OCI-LY7 (cell line): ENCODE measurements around the gene OR14A16.

Experiments used
- EZH2phosphoT487 ChIP-seq: fragments of 200-600 bp; sonication (generic); IDR thresholded peaks from 2 replicates; pipeline ENCODE4 v1.6.1; 2018; ENCODE audit warnings: low read depth, borderline replicate concordance, mild to moderate bottlenecking, mixed run types, antibody characterized with exemption, low read length, moderate library complexity, mixed read lengths
- TF ChIP-seq, protein P1 (sequence below): fragments of 200-600 bp; sonication (generic); conservative IDR thresholded peaks from 2 replicates; pipeline ENCODE4 v1.5.1; 2014; ENCODE audit warnings: mild to moderate bottlenecking, antibody characterized with exemption, low read length, moderate library complexity, mixed read lengths

GRCh38 chr1:247854899-247855545 is 31.1 kb upstream of the OR14A16 start:
- TF ChIP-seq, protein P1, sequence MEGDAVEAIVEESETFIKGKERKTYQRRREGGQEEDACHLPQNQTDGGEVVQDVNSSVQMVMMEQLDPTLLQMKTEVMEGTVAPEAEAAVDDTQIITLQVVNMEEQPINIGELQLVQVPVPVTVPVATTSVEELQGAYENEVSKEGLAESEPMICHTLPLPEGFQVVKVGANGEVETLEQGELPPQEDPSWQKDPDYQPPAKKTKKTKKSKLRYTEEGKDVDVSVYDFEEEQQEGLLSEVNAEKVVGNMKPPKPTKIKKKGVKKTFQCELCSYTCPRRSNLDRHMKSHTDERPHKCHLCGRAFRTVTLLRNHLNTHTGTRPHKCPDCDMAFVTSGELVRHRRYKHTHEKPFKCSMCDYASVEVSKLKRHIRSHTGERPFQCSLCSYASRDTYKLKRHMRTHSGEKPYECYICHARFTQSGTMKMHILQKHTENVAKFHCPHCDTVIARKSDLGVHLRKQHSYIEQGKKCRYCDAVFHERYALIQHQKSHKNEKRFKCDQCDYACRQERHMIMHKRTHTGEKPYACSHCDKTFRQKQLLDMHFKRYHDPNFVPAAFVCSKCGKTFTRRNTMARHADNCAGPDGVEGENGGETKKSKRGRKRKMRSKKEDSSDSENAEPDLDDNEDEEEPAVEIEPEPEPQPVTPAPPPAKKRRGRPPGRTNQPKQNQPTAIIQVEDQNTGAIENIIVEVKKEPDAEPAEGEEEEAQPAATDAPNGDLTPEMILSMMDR, result no peak
- TF ChIP-seq EZH2phosphoT487, result no peak
